ENCODE results near the gene BCL2L13.
"Not testable (repeated sequence)": the region's sequence is repeated elsewhere in the genome, so short reads cannot be mapped to it uniquely, and the experiment has no call there.

The BCL2L13 gene

GRCh38 chr22:17697196-17697595, 58.6 kb downstream of the BCL2L13 start:
- DNase-seq, result not testable (repeated sequence)

GRCh38 chr22:17698276-17698675, 59.7 kb downstream of the BCL2L13 start:
- not testable (repeated sequence) for DNase-seq

- no peak for DNase-seq
Observed at GRCh38 chr22:17698948-17699347, 60.4 kb downstream of the BCL2L13 start.

GRCh38 chr22:17699696-17700340, 61.3 kb downstream of the BCL2L13 start:
- DNase-seq, result no peak

GRCh38 chr22:17700778-17701177, 62.2 kb downstream of the BCL2L13 start:
- DNase-seq, result no peak

- no peak for DNase-seq
Observed at GRCh38 chr22:17703811-17704210, 65.3 kb downstream of the BCL2L13 start.

- no peak for DNase-seq
Observed at GRCh38 chr22:17705546-17705945, 67.0 kb downstream of the BCL2L13 start.

- peak; percentile 84 for DNase-seq
Observed at GRCh38 chr22:17705951-17706900, 67.7 kb downstream of the BCL2L13 start.

GRCh38 chr22:17706947-17707346, 68.4 kb downstream of the BCL2L13 start:
- no peak for DNase-seq

- DNase-seq, result no peak
Observed at GRCh38 chr22:17707526-17707925, 69.0 kb downstream of the BCL2L13 start.

- DNase-seq, result no peak
Observed at GRCh38 chr22:17710023-17710422, 71.5 kb downstream of the BCL2L13 start.

- DNase-seq, result no peak
Observed at GRCh38 chr22:17712441-17712840, 73.9 kb downstream of the BCL2L13 start.

GRCh38 chr22:17716529-17716928, 78.0 kb downstream of the BCL2L13 start:
- DNase-seq, result no peak

- DNase-seq, result peak; percentile 76
Observed at GRCh38 chr22:17717708-17718107, 79.2 kb downstream of the BCL2L13 start.

GRCh38 chr22:17719911-17720310, 81.4 kb downstream of the BCL2L13 start:
- no peak for DNase-seq

GRCh38 chr22:17724241-17724640, 85.7 kb downstream of the BCL2L13 start:
- no peak for DNase-seq

GRCh38 chr22:17724678-17725499, 86.3 kb downstream of the BCL2L13 start:
- no peak for DNase-seq

- DNase-seq, result no peak
Observed at GRCh38 chr22:17725500-17725796, 86.9 kb downstream of the BCL2L13 start.

GRCh38 chr22:17726006-17726927, 87.7 kb downstream of the BCL2L13 start:
- peak; percentile 40 for DNase-seq

- peak; percentile 35 for DNase-seq
Observed at GRCh38 chr22:17726928-17727897, 88.7 kb downstream of the BCL2L13 start.

- DNase-seq, result peak; percentile 4
Observed at GRCh38 chr22:17728786-17729185, 90.2 kb downstream of the BCL2L13 start.

All from islet precursor cell (in vitro differentiated cells).